Measurements from ENCODE around the gene FAM163B. TPM values are rescaled to one million over a fixed set of nuclear protein-coding genes. Genes with fewer than 3 reads are reported as not detected.
A peak's percentile ranks its signal among the peaks of the same experiment; 100 is the strongest.
"Not testable (repeated sequence)": the region's sequence is repeated elsewhere in the genome, so short reads cannot be mapped to it uniquely, and the experiment has no call there.

The FAM163B gene
- total RNA-seq, 1 donor, result not detected

DNA sequence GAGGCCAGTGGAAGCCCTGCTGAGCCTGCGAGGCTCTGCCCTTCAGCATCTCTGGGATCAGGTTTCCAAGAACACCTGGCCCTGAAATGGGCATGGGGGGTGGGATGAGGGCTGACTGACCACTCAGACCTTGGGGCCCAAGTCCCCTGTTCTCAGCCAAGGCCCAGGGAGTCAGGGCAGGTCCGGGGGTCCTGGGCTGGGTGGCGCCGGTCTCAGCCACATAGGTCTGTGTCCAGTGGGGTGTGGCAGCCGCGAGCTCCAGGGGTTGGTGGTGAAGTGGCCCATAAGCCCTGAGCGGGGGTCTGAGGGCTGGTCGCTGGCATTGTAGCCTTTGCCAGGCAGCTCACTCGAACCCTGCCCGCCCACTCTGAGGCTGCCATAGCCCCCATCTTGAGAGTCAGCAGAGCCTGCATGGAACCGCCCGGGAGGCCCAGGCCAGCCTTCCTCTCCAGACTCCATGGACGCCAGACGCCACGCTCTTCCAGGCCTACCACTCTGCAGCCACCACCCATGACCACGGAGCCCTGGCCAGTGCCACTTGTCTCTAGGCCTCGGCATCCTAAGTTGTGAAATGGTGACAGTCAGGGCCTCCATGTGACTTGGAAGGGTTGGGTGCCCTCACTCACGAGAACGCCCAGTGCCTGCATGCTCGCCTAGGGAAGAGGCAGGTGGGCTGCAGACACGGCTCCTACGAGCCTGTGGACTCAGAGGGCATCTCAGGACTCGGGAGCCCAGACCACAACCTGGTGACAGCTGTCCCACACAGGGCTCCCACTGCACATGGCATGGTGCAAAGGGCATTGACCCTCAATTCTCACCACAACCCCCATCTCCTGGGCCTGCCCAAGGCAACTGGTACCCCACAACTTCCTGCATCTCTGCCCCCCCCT, 20.3 kb upstream of the FAM163B start:
- Histone ChIP-seq H4K20me1 (ENCODE audit: insufficient read depth, low read length) (no peaks in the 10 kb centered on the region), H3K9me3 (ENCODE audit: low read depth, low read length) (no peaks in the 10 kb centered on the region), H3K4me1 (ENCODE audit: insufficient read depth, low read length) (no peaks in the 10 kb centered on the region), H3K79me2 (ENCODE audit: insufficient read depth, low read length) (no peaks in the 10 kb centered on the region), H3K27ac (ENCODE audit: low read depth, low read length) (no peak overlapping the region), H3K4me2 (ENCODE audit: insufficient read depth, low read length) (no peak overlapping the region), H3K27me3 (ENCODE audit: insufficient read depth, low read length) (peaks cover 3% of the 10 kb centered on the region), H3K36me3 (ENCODE audit: insufficient read depth, low read length) (no peaks in the 10 kb centered on the region), H3K4me3 (ENCODE audit: insufficient read depth, low read length) (no peak overlapping the region), H2AFZ (ENCODE audit: low read length) (no peak overlapping the region)
- peak; percentile 78 for DNase-seq (ENCODE audit: insufficient read length, low spot score, missing footprints)
- TF ChIP-seq, protein P1, sequence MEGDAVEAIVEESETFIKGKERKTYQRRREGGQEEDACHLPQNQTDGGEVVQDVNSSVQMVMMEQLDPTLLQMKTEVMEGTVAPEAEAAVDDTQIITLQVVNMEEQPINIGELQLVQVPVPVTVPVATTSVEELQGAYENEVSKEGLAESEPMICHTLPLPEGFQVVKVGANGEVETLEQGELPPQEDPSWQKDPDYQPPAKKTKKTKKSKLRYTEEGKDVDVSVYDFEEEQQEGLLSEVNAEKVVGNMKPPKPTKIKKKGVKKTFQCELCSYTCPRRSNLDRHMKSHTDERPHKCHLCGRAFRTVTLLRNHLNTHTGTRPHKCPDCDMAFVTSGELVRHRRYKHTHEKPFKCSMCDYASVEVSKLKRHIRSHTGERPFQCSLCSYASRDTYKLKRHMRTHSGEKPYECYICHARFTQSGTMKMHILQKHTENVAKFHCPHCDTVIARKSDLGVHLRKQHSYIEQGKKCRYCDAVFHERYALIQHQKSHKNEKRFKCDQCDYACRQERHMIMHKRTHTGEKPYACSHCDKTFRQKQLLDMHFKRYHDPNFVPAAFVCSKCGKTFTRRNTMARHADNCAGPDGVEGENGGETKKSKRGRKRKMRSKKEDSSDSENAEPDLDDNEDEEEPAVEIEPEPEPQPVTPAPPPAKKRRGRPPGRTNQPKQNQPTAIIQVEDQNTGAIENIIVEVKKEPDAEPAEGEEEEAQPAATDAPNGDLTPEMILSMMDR (IDR thresholded peaks at IDR 0.05; ENCODE audit: extremely low read depth, low read depth, low read length), result no peak

DNA sequence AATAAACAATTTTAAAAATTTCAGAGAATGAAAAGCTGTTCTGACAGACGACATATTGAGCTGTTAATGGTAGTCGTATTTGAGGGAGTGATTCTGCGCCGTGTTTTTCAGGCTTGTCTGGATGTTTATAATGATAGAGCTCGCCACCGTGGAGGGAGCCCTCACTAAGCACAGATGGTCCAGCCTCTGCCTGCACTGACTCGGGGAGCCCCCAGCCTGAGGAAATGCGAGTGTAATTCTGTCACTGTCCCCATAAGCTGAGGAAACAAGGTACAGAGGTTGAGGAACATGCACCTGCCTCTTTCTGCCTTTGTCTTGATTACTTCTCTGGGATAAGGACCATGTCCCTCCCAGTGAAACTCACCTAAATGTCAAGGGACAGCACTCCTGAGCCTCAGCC, 19.6 kb upstream of the FAM163B start:
- Histone ChIP-seq H3K4me3 (ENCODE audit: insufficient read depth, low read length) (no peak overlapping the region), H4K20me1 (ENCODE audit: insufficient read depth, low read length) (no peaks in the 10 kb centered on the region), H2AFZ (ENCODE audit: low read length) (no peak overlapping the region), H3K79me2 (ENCODE audit: insufficient read depth, low read length) (no peaks in the 10 kb centered on the region), H3K9me3 (ENCODE audit: low read depth, low read length) (no peaks in the 10 kb centered on the region), H3K4me1 (ENCODE audit: insufficient read depth, low read length) (no peaks in the 10 kb centered on the region), H3K27ac (ENCODE audit: low read depth, low read length) (no peak overlapping the region), H3K4me2 (ENCODE audit: insufficient read depth, low read length) (no peak overlapping the region), H3K36me3 (ENCODE audit: insufficient read depth, low read length) (no peaks in the 10 kb centered on the region), H3K27me3 (ENCODE audit: insufficient read depth, low read length) (no peaks in the 10 kb centered on the region)
- TF ChIP-seq, protein P1 (IDR thresholded peaks at IDR 0.05; ENCODE audit: extremely low read depth, low read depth, low read length), result no peak
- DNase-seq (ENCODE audit: insufficient read length, low spot score, missing footprints), result peak; percentile 75

GRCh38 chr9:133627341-133627740, 18.2 kb upstream of the FAM163B start:
- Histone ChIP-seq H3K4me1 (ENCODE audit: insufficient read depth, low read length) (no peaks in the 10 kb centered on the region), H3K27ac (ENCODE audit: low read depth, low read length) (no peak overlapping the region), H3K27me3 (ENCODE audit: insufficient read depth, low read length) (peaks cover 5% of the 10 kb centered on the region), H4K20me1 (ENCODE audit: insufficient read depth, low read length) (no peaks in the 10 kb centered on the region), H3K9me3 (ENCODE audit: low read depth, low read length) (no peaks in the 10 kb centered on the region), H3K4me3 (ENCODE audit: insufficient read depth, low read length) (no peak overlapping the region), H3K79me2 (ENCODE audit: insufficient read depth, low read length) (no peaks in the 10 kb centered on the region), H2AFZ (ENCODE audit: low read length) (no peak overlapping the region), H3K36me3 (ENCODE audit: insufficient read depth, low read length) (no peaks in the 10 kb centered on the region), H3K4me2 (ENCODE audit: insufficient read depth, low read length) (no peak overlapping the region)
- DNase-seq (ENCODE audit: insufficient read length, low spot score, missing footprints), result peak; percentile 30
- TF ChIP-seq, protein P1 (IDR thresholded peaks at IDR 0.05; ENCODE audit: extremely low read depth, low read depth, low read length), result no peak

DNA sequence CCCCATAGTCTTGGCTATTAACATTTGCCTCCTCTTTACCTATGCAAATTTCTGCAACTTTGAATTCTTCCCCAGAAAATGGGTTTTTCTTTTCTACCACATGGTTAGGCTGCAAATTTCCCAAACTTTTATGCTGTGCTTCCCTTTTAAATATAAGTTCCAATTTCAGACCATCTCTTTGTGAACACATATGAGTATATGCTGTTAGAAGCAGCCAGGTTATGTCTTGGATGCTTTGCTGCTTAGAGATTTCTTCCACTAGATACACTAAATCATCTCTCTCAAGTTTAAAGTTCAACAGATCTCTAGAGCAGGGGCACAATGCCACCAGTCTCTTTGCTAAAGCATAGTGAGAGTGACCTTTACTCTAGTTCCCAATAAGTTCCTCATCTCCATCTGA, 16.8 kb upstream of the FAM163B start:
- H3K9me3 ChIP-seq (ENCODE audit: low read depth, low read length); H3K36me3 ChIP-seq (ENCODE audit: insufficient read depth, low read length); H3K4me3 ChIP-seq (ENCODE audit: insufficient read depth, low read length); H3K4me2 ChIP-seq (ENCODE audit: insufficient read depth, low read length); H3K27ac ChIP-seq (ENCODE audit: low read depth, low read length); H4K20me1 ChIP-seq (ENCODE audit: insufficient read depth, low read length); DNase-seq (ENCODE audit: insufficient read length, low spot score, missing footprints); H3K4me1 ChIP-seq (ENCODE audit: insufficient read depth, low read length); H2AFZ ChIP-seq (ENCODE audit: low read length); H3K79me2 ChIP-seq (ENCODE audit: insufficient read depth, low read length): not testable (repeated sequence)
- H3K27me3 ChIP-seq (ENCODE audit: insufficient read depth, low read length), result peaks cover 15% of the 10 kb centered on the region
